HepG2 (cell line): ENCODE results near the gene ENO1. TPM values are rescaled to one million over a fixed set of nuclear protein-coding genes. Genes with fewer than 3 reads are reported as not detected.

Source experiments
- ATAC-seq: fragments of 200-7000 bp; cut with Tn5 transposase; 3 replicates; pipeline ENCODE4 v1.9.1; 2020; ENCODE audit warnings: mild to moderate bottlenecking, moderate library complexity
- BruUV-seq: library from RNA; stranded (reverse); fragments of 400-500 nt; replicated peaks from 2 replicates; lab custom pipeline; 2021; lab: Mats Ljungman, UMichigan
- CTCF ChIA-PET: fragments of 300-600 bp; formaldehyde crosslinking; extraction: SDS; loops from one replicate; lab custom pipeline; 2021; ENCODE audit warnings: low total read pairs, inconsistent platforms, low intra/inter-chr PET ratio; lab: Yijun Ruan, JAX
- POLR2A ChIA-PET: fragments of 350-600 bp; sonication (Branson Sonifier 250); formaldehyde crosslinking; loops from one replicate; lab custom pipeline; 2020; ENCODE audit warnings: antibody characterized with exemption, inconsistent platforms; lab: Yijun Ruan, JAX
- DNase-seq: peaks from one replicate; pipeline ENCODE4 v3.0.0-alpha.2; 2015; ENCODE audit warnings: low spot score
- FAIRE-seq: peaks from 3 replicates; lab custom pipeline; 2011; peaks lifted over from hg19 to GRCh38; lab: Jason Lieb, UNC
- H2AFZ ChIP-seq: one replicate; pipeline ENCODE4 v1.6.1; 2011; ENCODE audit warnings: low read length, inconsistent platforms
- H3K27ac ChIP-seq: fragments of 300-600 bp; 3 replicates; pipeline ENCODE4 v1.8.0; 2011; ENCODE audit warnings: mixed run types, mild to moderate bottlenecking, mixed read lengths, low read length, inconsistent platforms; ENCODE audit not compliant: insufficient read depth; ENCODE audit errors: extremely low read length
- H3K27me3 ChIP-seq, 2 experiments: fragments of 200-600 bp in 1 of 2; 2 replicates in 1 of 2; 3 replicates in 1 of 2; pipeline versions ENCODE4 v1.6.0 to v1.8.0; 2011; ENCODE audit warnings: low read length in 2 of 2, mild to moderate bottlenecking in 2 of 2, moderate library complexity in 2 of 2, inconsistent platforms in 1 of 2; ENCODE audit not compliant: insufficient read depth in 2 of 2, control insufficient read depth in 1 of 2
- H3K36me3 ChIP-seq, 2 experiments: fragments of 200-600 bp in 1 of 2; replicated peaks in 1 of 2; 2 replicates in 1 of 2; 3 replicates in 1 of 2; pipeline versions ENCODE4 v1.5.1 to v1.8.0; 2011; ENCODE audit warnings: low read length in 2 of 2, inconsistent platforms in 1 of 2; ENCODE audit not compliant: insufficient read depth in 2 of 2, control insufficient read depth in 1 of 2
- H3K4me1 ChIP-seq: 2 replicates; pipeline ENCODE4 v1.5.1; 2012; ENCODE audit warnings: low read length, inconsistent platforms; ENCODE audit not compliant: insufficient read depth
- H3K4me2 ChIP-seq: 2 replicates; pipeline ENCODE4 v1.6.0; 2011; ENCODE audit warnings: low read depth, low read length, inconsistent platforms
- H3K4me3 ChIP-seq, 3 experiments: fragments of 200-600 bp in 1 of 3; sonication (generic), shearing (Covaris generic) in 1 of 3; replicated peaks in 1 of 3; 2 replicates each; pipeline ENCODE4 v1.5.1; 2011 to 2016; ENCODE audit warnings: low read length in 3 of 3, inconsistent platforms in 2 of 3, low read depth in 2 of 3, mild to moderate bottlenecking in 2 of 3, control low read depth in 1 of 3, mixed read lengths in 1 of 3; ENCODE audit not compliant: insufficient read depth in 1 of 3
- H3K79me2 ChIP-seq: one replicate; pipeline ENCODE4 v1.6.1; 2011; ENCODE audit warnings: low read length, inconsistent platforms; ENCODE audit not compliant: insufficient read depth
- H3K9ac ChIP-seq: 2 replicates; pipeline ENCODE4 v1.6.0; 2011; ENCODE audit warnings: mild to moderate bottlenecking, low read depth, low read length, inconsistent platforms; ENCODE audit not compliant: insufficient read depth
- H3K9me3 ChIP-seq: 2 replicates; pipeline ENCODE4 v1.5.1; 2012; ENCODE audit warnings: mild to moderate bottlenecking, low read length
- H4K20me1 ChIP-seq: 2 replicates; pipeline ENCODE4 v1.6.0; 2011; ENCODE audit warnings: inconsistent platforms, mild to moderate bottlenecking, low read length, moderate library complexity; ENCODE audit not compliant: insufficient read depth
- ELF4 ChIP-seq: sonication (generic); formaldehyde crosslinking; IDR thresholded peaks from 2 replicates; pipeline ENCODE4 v1.5.0; 2020; ENCODE audit warnings: missing genetic modification reagents, mild to moderate bottlenecking, moderate library complexity, borderline replicate concordance
- HNF4A ChIP-seq: sonication (generic); formaldehyde crosslinking; IDR thresholded peaks from 2 replicates; pipeline ENCODE4 v1.4.0; 2020; ENCODE audit warnings: missing genetic modification reagents
- KLF12 ChIP-seq: sonication (generic); formaldehyde crosslinking; IDR thresholded peaks from 2 replicates; pipeline ENCODE4 v1.4.0; 2020; ENCODE audit warnings: missing genetic modification reagents, borderline replicate concordance
- KLF13 ChIP-seq: sonication (generic); formaldehyde crosslinking; IDR thresholded peaks from 2 replicates; pipeline ENCODE4 v1.4.0; 2020; ENCODE audit warnings: mild to moderate bottlenecking, missing genetic modification reagents
- ONECUT2 ChIP-seq: sonication (generic); formaldehyde crosslinking; IDR thresholded peaks from 2 replicates; pipeline ENCODE4 v1.4.0; 2020; ENCODE audit warnings: missing genetic modification reagents
- PAF1 ChIP-seq: IDR thresholded peaks from 2 replicates; pipeline ENCODE4 v1.6.1; 2016; ENCODE audit warnings: missing genetic modification reagents, missing compliant biosample characterization
- POLR2AphosphoS2 ChIP-seq: IDR thresholded peaks from 2 replicates; pipeline ENCODE4 v1.6.1; 2011; ENCODE audit warnings: low read depth, low read length, improper control_type of control experiment
- SIX4 ChIP-seq: sonication (generic); formaldehyde crosslinking; IDR thresholded peaks from 2 replicates; pipeline ENCODE4 v1.4.0; 2020; ENCODE audit warnings: missing genetic modification reagents
- SSRP1 ChIP-seq: IDR thresholded peaks from 2 replicates; pipeline ENCODE4 v1.6.1; 2016; ENCODE audit warnings: control low read depth
- STAT5B ChIP-seq: sonication (generic); formaldehyde crosslinking; IDR thresholded peaks from 2 replicates; pipeline ENCODE4 v1.4.0; 2020; ENCODE audit warnings: missing genetic modification reagents
- YY1 ChIP-seq: IDR thresholded peaks from 2 replicates; pipeline ENCODE4 v1.6.1; 2011; ENCODE audit warnings: low read length, low read depth, moderate library complexity, mild to moderate bottlenecking; ENCODE audit not compliant: insufficient read depth, insufficient replicate concordance
- ZBTB20 ChIP-seq: sonication (generic); formaldehyde crosslinking; IDR thresholded peaks from 2 replicates; pipeline ENCODE4 v1.8.1; 2023; ENCODE audit warnings: missing genetic modification reagents, low read depth, mild to moderate bottlenecking, borderline replicate concordance
- ZBTB8A ChIP-seq: sonication (generic); formaldehyde crosslinking; IDR thresholded peaks from 2 replicates; pipeline ENCODE4 v1.4.0; 2020; ENCODE audit warnings: mild to moderate bottlenecking, low read depth, missing genetic modification reagents, borderline replicate concordance
- ZEB1 ChIP-seq: IDR thresholded peaks from 2 replicates; pipeline ENCODE4 v1.6.1; 2012; ENCODE audit warnings: mild to moderate bottlenecking, low read depth, inconsistent platforms; ENCODE audit not compliant: insufficient replicate concordance
- ZGPAT ChIP-seq: IDR thresholded peaks from 2 replicates; pipeline ENCODE4 v1.6.1; 2016; ENCODE audit warnings: mild to moderate bottlenecking
- ZNF225 ChIP-seq: sonication (generic); formaldehyde crosslinking; IDR thresholded peaks from 2 replicates; pipeline ENCODE4 v1.4.0; 2020; ENCODE audit warnings: mild to moderate bottlenecking, missing genetic modification reagents
- ZNF329 ChIP-seq: sonication (generic); formaldehyde crosslinking; IDR thresholded peaks from 2 replicates; pipeline ENCODE4 v1.9.0; 2021; ENCODE audit warnings: low read depth, mild to moderate bottlenecking, missing genetic modification reagents
- ZNF549 ChIP-seq: sonication (generic); formaldehyde crosslinking; IDR thresholded peaks from 2 replicates; pipeline ENCODE4 v1.5.0; 2020; ENCODE audit warnings: missing genetic modification reagents
- ZNF781 ChIP-seq: sonication (generic); formaldehyde crosslinking; IDR thresholded peaks from 2 replicates; pipeline ENCODE4 v1.5.1; 2020; ENCODE audit warnings: borderline replicate concordance, mild to moderate bottlenecking, missing genetic modification reagents; ENCODE audit errors: not compliant biosample characterization
- ZNF816 ChIP-seq: sonication (generic); formaldehyde crosslinking; IDR thresholded peaks from 2 replicates; pipeline ENCODE4 v1.8.0; 2022; ENCODE audit warnings: missing genetic modification reagents, mild to moderate bottlenecking, borderline replicate concordance
- WGBS: methylation state at CpG from one replicate; pipeline ENCODE4 v1.1.6; 2017; ENCODE audit warnings: low lambda C conversion rate; 5-methylcytosine and 5-hydroxymethylcytosine counted together
- in situ Hi-C: cut with HindIII; loops from 2 replicates; pipeline ENCODE4 v1.10.0; 2017; ENCODE audit warnings: low pct_unique_long_range_greater_than_20kb; ENCODE audit not compliant: extremely low pct_ligation_motif_present
- intact Hi-C: fragments of 100-400 bp; cut with micrococcal nuclease; formaldehyde crosslinking; loops from one replicate; pipeline ENCODE4 v1.10.0; 2022; ENCODE audit not compliant: unreplicated experiment
- polyA plus RNA-seq, 8 experiments: library from polyadenylated mRNA; depleted of rRNA in 3 of 8; stranded (reverse) in 7 of 8; unstranded in 1 of 8; fragments of >200 nt; fragmentation: Illumina TruSeq in 4 of 8; extraction: Trizol in 4 of 8; gene quantifications; 2 replicates each; pipeline versions ENCODE4 v1.2.1 to v1.2.3, GENCODE V29; 2011 to 2016; ENCODE audit warnings: low read depth in 4 of 8, missing spikeins in 1 of 8, mixed read lengths in 1 of 8; ENCODE audit not compliant: insufficient read depth in 1 of 8
- total RNA-seq, 5 experiments: library from RNA; depleted of rRNA; stranded (reverse); fragments of >200 nt; fragmentation: Illumina TruSeq; extraction: Trizol; gene quantifications; 2 replicates each; pipeline ENCODE4 v1.2.3, GENCODE V29; 2016; ENCODE audit warnings: low read depth in 1 of 5

ENO1 gene
- total and polyA plus RNA-seq, 2 of the 13 experiments (the other 11 are each of a cell fraction or from before 2014, with no cell fraction given) = 1,559 to 3,103 TPM

DNA sequence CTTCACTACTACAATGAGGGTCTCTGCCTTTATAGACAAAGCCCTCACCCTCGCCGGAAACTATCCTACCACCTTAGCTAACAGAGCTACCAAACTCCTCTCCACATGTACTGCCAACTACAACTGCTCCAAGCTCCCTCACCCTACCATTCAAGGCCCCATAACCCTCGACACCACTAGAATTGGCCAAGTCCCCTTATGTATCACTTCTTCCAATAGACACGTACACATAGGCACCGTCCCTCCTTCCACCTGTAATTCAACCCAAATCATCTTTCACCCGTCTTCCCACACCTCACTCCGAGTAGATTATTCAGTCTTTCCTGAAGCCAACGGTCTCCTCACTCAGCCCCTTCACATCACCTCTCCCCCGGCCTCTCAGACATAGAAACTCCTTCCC lies 47.5 kb upstream of the ENO1 start:
- ATAC-seq (no peak), FAIRE-seq (no peak), DNase-seq (no peak)
- in situ Hi-C loops (no loop called here), intact Hi-C loops (no loop called here)
- CTCF ChIA-PET = no interaction called here
- no peaks in the 10 kb centered on the region for H3K79me2 ChIP-seq
- no peak overlapping the region for H3K27ac ChIP-seq
- WGBS = 15% methylated on average over 9 of the region's 9 CpGs
- no peak overlapping the region for H3K4me2 ChIP-seq
- no peak overlapping the region for H2AFZ ChIP-seq
- H3K36me3 ChIP-seq = no peaks in the 10 kb centered on the region
- BruUV-seq = no TSS peak
- TF ChIP-seq KLF12 (CRISPR knock-in tag) = no peak
- TF ChIP-seq ZBTB8A (CRISPR knock-in tag) = no peak
- no peak for TF ChIP-seq ZNF816 (CRISPR knock-in tag)
- TF ChIP-seq ELF4 (CRISPR knock-in tag) = no peak
- TF ChIP-seq ZNF329 (CRISPR knock-in tag) = no peak
- TF ChIP-seq STAT5B = no peak
- no peak for TF ChIP-seq KLF13
- TF ChIP-seq SSRP1 (CRISPR knock-in tag) = no peak
- TF ChIP-seq ONECUT2 (CRISPR knock-in tag) = no peak
- TF ChIP-seq HNF4A (CRISPR knock-in tag) = no peak
- no peaks in the 10 kb centered on the region for H3K9me3 ChIP-seq
- H3K27me3 ChIP-seq = peaks cover 3 to 58% of the 10 kb centered on the region in 2 experiments; a peak in 4 of 5 replicates
- H3K4me1 ChIP-seq = peaks cover 7% of the 10 kb centered on the region; the same call in 1 of the 2 replicates
- POLR2A ChIA-PET = no interaction called here
- H3K4me3 ChIP-seq = no peak overlapping the region
- H4K20me1 ChIP-seq = no peaks in the 10 kb centered on the region
- no peak overlapping the region for H3K9ac ChIP-seq

DNA sequence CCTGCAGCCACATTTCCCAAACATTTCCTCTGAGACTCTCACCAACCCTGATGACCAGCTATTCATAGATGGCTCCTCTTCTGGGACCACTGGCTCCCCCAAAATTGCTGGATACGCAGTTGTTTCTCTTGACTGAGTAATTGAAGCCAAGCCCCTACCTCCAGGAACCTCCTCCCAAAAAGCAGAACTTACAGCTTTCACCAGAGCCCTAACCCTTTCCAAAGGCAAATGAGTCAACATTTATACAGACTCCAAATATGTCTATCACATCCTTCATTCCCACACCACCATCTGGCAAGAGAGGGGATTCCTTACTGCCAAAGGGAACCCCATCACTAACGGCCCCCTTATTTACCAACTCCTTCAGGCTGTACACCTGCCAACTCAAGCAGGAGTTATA lies 46.9 kb upstream of the ENO1 start:
- BruUV-seq = no TSS peak
- intact Hi-C loops = no loop called here
- 17% methylated on average over 2 of the region's 2 CpGs for WGBS
- no peak for TF ChIP-seq SIX4
- no peak for TF ChIP-seq ZGPAT (CRISPR knock-in tag)
- TF ChIP-seq ZNF225 (CRISPR knock-in tag) = no peak
- TF ChIP-seq YY1 = no peak
- no peak for TF ChIP-seq PAF1 (CRISPR knock-in tag)
- no peak for TF ChIP-seq ZNF781 (CRISPR knock-in tag)
- TF ChIP-seq ZEB1 = no peak
- TF ChIP-seq ZBTB20 (CRISPR knock-in tag) = no peak
- no peak for TF ChIP-seq ZNF549 (CRISPR knock-in tag)
- no peak for TF ChIP-seq POLR2AphosphoS2

More for the DNA sequence above, 46.9 kb upstream of the ENO1 start:
- H3K4me1 ChIP-seq = peaks cover 8% of the 10 kb centered on the region; the same call in 1 of the 2 replicates
- in situ Hi-C loops = no loop called here
- H3K4me2 ChIP-seq = no peak overlapping the region
- no peaks in the 10 kb centered on the region for H3K79me2 ChIP-seq
- ATAC-seq (no peak), DNase-seq (no peak), FAIRE-seq (no peak)
- ChIA-PET POLR2A (no interaction called here), CTCF (no interaction called here)
- no peak overlapping the region for H3K4me3 ChIP-seq
- H3K27ac ChIP-seq = no peak overlapping the region
- H3K9me3 ChIP-seq = no peaks in the 10 kb centered on the region
- no peak overlapping the region for H3K9ac ChIP-seq
- peaks cover 3 to 60% of the 10 kb centered on the region in 2 experiments; a peak in 4 of 5 replicates for H3K27me3 ChIP-seq
- no peaks in the 10 kb centered on the region for H4K20me1 ChIP-seq
- H2AFZ ChIP-seq = no peak overlapping the region
- H3K36me3 ChIP-seq = no peaks in the 10 kb centered on the region
